Effector CD4-positive, alpha-beta T cell (primary cell): ENCODE measurements around the gene REEP6.

Source experiments
- DNase-seq: peaks from one replicate; pipeline ENCODE4 v3.0.0-alpha.2; 2020

The REEP6 gene

DNA sequence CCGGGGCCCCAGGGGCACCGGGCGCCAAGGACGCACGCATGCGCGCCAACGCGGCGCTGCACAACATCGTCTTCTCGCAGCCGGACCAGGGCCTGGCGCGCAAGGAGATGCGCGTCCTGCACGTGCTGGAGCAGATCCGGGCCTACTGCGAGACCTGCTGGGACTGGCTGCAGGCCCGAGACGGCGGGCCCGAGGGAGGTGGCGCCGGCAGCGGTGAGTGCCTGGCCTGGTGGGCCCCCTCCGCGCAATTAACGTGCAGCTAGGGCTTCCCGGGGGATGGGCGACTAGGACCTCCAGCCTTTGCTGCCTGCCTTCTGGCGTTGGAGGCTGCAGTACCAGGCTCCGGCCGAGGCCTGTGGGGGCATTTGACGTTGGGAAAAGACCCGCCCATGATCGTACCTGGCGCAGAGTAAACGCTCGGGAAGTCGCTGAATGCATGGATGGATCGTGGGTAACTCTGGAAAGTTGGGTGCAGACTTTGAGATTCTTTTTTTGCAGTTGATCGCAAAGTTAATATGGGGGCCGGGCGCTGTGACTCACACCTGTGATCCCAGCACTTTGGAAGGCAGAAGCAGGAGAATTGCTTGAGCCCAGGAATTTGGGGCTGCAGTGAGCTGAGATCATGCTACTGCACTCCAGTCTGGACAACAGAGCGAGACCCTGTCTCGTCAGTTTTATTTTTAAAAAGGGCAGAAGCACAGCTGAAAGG is 33.8 kb upstream of the REEP6 start:
- DNase-seq = no peak

DNA sequence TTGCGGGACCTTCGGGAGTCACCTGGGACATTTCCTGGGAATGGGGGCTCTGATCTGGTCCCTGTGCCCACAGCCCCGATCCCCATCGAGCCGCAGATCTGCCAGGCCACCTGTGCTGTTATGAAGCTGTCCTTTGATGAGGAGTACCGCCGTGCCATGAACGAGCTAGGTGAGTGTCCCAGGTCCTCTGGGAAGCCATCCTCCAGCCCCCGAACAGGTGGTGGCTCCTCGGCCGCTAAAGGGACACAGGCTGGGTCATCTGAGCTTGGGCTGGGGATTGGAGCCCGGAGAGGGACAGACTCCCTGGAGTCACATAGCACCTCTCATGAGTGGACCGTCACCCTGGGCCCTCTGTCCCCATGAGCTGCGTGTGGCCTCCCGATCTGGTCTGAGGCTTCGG is 33.1 kb upstream of the REEP6 start:
- no peak for DNase-seq

DNA sequence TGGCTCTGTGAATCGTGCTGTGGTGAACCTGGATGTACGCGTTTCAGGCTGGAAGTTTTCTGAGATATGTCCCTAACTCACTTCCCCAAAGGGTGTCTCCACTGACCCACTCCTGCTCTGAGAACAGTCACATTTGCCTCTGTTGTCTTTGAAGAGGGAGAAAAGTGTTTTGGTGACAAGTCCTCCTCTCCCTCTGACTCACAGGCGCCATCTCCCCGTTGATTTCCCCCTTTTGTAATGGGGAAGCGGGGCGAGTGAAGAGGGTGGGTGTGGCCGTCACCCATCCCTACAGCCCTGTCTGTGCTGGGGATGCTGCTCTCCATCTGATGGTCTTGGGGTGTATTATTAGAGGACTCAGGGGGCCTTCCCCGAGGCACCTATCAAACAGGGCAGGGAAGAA is 31.5 kb upstream of the REEP6 start:
- DNase-seq = no peak

DNA sequence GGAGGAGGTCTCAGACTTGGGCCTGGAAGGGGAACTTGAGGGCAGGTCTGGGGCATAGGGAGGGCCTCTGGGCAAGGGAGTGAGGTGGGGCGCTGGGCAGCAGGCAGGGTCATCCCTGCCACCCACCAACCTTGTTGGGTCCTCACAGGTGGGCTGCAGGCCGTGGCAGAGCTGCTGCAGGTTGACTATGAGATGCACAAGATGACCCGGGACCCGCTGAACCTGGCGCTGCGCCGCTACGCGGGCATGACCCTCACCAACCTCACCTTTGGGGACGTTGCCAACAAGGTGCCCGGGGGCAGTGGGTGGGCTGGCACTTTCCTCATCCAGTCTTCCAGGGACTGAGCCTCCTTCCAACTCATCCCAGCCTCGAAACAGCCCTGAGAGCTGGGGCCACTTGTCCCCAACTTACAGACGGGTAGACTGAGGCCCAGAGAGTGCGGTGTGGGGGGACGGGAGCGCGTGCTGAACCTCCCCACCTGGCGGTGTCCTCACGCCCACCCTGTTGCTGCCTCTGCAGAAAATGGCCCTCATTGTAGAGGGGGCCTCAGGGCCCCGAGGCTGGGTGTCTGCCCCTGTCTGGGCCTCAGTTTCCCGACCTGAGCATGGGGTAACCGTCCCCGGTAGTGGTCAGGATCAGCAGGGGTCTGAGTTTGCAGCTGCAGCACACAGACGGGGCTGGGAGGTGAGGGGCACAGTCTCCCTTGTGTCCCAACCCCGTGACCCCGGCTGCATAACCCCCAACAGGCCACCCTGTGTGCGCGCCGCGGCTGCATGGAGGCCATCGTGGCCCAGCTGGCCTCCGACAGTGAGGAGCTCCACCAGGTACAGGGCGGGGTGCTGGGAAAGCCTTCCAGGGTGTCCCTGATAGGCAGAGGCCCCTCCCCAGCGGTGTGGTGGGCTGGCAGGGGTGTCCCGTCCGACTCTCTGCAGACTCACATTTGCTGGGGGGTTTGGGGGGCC is 30.7 kb upstream of the REEP6 start:
- no peak for DNase-seq

DNA sequence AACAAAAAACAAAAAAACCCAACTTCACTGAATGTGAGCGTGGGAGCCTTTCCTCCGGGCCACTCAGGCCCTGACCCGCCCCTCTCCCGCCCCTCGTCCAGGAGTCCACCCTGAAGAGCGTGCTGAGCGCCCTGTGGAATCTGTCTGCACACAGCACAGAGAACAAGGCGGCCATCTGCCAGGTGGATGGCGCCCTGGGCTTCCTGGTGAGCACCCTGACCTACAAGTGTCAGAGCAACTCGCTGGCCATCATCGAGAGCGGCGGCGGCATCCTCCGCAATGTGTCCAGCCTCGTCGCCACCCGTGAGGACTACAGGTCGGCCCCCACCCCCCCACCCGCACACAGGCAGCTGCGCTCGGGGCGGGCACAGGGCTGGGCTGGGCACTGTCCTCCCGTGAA is 29.1 kb upstream of the REEP6 start:
- DNase-seq = no peak

DNA sequence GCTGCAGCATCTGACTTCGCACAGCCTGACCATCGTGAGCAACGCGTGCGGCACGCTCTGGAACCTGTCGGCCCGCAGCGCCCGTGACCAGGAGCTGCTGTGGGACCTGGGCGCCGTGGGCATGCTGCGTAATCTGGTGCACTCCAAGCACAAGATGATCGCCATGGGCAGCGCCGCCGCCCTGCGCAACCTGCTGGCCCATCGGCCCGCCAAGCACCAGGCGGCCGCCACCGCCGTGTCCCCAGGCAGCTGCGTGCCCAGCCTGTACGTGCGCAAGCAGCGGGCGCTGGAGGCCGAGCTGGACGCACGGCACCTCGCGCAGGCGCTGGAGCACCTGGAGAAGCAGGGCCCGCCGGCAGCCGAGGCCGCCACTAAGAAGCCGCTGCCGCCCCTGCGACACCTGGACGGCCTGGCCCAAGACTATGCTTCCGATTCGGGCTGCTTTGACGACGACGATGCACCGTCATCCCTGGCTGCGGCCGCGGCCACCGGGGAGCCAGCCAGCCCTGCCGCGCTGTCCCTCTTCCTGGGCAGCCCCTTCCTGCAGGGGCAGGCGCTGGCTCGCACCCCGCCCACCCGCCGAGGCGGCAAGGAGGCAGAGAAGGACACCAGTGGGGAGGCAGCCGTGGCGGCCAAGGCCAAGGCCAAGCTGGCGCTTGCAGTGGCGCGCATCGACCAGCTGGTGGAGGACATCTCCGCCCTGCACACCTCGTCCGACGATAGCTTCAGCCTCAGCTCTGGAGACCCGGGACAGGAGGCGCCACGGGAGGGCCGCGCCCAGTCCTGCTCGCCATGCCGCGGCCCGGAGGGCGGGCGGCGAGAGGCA is 25.6 kb upstream of the REEP6 start:
- no peak for DNase-seq

DNA sequence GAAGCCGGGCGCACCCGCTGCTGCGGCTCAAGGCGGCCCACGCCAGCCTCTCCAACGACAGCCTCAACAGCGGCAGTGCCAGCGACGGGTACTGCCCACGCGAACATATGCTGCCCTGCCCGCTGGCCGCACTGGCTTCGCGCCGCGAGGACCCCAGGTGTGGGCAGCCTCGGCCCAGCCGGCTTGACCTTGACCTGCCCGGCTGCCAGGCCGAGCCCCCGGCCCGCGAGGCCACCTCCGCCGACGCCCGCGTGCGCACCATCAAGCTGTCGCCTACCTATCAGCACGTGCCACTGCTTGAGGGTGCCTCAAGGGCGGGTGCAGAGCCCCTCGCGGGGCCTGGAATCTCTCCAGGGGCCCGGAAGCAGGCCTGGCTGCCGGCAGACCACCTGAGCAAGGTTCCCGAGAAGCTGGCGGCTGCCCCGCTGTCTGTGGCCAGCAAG is 24.9 kb upstream of the REEP6 start:
- no peak for DNase-seq

DNA sequence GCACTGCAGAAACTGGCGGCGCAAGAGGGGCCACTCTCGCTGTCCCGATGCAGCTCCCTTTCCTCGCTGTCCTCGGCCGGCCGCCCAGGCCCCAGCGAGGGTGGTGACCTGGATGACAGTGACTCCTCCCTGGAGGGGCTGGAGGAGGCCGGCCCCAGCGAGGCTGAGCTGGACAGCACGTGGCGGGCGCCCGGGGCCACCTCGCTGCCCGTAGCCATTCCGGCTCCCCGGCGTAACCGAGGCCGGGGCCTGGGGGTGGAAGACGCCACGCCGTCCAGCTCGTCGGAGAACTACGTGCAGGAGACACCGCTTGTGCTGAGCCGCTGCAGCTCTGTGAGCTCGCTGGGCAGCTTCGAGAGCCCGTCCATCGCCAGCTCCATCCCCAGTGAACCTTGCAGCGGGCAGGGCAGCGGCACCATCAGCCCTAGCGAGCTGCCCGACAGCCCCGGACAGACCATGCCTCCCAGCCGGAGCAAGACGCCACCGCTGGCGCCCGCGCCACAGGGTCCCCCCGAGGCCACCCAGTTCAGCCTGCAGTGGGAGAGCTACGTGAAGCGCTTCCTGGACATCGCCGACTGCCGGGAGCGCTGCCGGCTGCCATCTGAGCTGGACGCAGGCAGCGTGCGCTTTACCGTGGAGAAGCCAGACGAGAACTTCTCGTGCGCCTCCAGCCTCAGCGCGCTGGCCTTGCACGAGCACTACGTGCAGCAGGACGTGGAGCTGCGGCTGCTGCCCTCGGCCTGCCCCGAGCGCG is 24.3 kb upstream of the REEP6 start:
- no peak for DNase-seq

DNA sequence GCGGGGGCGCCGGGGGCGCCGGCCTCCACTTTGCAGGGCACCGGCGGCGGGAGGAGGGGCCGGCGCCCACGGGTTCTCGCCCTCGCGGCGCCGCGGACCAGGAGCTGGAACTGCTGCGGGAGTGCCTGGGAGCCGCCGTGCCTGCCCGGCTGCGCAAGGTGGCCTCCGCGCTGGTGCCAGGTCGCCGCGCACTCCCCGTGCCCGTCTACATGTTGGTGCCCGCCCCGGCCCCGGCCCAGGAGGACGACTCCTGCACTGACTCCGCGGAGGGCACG is 23.8 kb upstream of the REEP6 start:
- DNase-seq = no peak

DNA sequence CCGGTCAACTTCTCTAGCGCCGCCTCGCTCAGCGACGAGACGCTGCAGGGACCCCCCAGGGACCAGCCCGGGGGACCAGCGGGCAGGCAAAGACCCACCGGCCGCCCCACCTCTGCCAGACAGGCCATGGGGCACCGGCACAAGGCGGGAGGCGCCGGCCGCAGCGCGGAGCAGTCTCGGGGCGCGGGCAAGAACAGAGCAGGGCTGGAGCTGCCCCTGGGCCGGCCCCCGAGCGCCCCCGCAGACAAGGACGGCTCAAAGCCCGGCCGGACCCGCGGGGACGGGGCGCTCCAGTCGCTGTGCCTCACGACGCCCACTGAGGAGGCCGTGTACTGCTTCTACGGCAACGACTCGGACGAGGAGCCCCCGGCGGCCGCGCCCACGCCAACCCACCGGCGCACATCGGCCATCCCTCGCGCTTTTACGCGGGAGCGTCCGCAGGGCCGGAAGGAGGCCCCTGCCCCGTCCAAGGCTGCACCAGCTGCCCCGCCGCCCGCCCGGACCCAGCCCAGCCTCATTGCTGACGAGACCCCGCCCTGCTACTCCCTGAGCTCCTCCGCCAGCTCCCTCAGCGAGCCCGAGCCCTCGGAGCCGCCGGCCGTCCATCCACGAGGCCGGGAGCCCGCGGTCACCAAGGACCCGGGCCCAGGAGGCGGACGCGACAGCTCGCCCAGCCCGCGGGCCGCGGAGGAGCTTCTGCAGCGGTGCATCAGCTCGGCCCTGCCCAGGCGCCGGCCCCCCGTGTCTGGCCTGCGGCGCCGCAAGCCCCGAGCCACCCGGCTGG is 23.3 kb upstream of the REEP6 start:
- DNase-seq = no peak

DNA sequence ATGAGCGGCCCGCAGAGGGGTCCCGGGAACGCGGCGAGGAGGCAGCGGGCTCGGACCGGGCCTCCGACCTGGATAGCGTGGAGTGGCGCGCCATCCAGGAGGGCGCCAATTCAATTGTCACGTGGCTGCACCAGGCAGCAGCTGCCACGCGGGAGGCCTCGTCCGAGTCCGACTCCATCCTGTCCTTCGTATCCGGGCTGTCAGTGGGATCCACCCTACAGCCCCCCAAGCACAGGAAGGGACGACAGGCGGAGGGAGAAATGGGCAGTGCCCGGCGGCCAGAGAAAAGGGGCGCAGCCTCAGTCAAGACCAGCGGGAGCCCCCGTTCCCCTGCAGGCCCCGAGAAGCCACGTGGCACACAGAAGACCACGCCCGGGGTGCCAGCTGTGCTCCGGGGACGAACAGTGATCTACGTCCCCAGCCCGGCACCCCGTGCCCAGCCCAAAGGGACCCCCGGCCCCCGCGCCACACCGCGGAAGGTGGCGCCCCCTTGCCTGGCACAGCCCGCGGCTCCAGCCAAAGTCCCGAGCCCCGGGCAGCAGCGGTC is 22.6 kb upstream of the REEP6 start:
- DNase-seq = no peak

DNA sequence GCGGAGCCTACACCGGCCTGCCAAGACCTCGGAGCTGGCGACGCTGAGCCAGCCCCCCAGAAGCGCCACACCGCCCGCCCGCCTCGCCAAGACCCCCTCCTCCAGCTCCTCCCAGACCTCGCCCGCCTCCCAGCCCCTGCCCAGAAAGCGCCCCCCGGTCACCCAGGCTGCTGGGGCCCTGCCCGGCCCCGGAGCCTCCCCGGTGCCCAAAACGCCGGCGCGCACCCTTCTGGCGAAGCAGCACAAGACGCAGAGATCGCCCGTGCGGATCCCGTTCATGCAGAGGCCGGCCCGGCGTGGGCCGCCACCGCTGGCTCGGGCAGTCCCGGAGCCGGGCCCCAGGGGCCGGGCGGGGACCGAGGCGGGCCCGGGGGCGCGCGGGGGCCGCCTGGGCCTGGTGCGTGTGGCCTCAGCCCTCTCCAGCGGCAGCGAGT is 22.1 kb upstream of the REEP6 start:
- DNase-seq = no peak

DNA sequence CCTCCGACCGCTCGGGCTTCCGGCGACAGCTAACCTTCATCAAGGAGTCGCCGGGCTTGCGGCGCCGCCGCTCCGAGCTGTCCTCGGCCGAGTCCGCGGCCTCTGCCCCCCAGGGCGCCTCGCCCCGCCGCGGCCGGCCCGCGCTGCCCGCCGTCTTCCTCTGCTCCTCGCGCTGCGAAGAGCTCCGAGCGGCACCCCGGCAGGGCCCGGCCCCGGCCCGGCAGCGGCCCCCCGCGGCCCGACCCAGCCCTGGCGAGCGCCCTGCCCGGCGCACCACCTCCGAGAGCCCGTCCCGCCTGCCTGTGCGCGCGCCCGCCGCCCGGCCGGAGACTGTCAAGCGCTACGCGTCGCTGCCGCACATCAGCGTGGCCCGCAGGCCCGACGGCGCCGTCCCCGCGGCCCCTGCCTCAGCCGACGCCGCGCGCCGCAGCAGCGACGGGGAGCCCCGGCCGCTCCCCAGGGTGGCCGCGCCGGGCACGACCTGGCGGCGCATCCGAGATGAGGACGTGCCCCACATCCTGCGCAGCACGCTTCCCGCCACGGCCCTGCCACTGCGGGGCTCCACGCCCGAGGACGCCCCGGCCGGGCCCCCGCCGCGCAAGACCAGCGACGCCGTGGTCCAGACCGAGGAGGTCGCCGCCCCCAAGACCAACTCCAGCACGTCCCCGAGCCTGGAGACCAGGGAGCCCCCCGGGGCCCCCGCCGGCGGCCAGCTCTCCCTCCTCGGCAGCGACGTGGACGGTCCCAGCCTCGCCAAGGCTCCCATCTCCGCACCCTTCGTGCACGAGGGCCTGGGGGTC is 21.5 kb upstream of the REEP6 start:
- DNase-seq = no peak

DNA sequence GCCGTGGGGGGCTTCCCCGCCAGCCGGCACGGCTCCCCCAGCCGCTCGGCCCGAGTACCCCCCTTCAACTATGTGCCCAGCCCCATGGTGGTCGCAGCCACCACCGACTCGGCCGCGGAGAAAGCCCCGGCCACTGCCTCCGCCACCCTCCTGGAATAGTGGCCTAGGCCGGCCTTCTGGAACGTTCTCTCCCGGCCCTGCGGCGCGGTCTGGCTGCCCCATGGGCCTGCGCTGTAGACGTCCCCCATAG is 21.0 kb upstream of the REEP6 start:
- no peak for DNase-seq

DNA sequence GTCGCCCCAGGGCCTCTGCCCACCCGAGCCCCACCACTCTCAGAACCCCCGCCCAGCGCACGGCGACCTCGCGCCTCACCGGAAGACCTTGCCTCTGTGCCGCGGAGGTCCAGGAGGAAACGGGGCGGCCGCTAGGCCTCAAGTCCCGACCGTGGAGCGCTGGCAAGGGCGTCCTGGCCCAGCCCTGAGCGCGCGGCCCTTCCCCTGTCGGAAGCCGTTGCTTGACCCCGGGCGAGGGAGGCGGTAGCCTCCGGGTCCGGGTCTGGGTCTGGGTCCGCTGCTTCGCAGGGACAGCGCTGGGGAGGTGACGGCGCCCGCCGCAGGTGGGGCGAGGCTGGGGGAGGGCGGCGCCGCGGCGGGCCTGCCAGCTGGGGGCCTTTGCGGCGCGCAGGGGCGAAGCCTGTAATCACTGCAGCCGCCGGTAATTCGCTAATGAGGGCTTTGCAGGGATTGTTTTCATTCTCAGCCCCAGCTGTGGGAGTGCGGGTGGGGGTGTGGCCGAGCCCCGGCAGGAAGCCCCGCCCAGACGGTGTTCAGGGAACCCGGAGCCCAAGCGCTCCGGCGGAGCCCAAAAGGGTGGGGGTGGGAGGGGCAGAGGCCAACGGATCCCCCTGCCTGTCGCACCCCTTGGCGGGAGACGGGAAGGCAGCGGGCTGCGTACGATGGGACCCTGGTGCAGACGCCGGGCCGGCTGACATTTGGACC is 20.5 kb upstream of the REEP6 start:
- DNase-seq = peak; percentile 57

DNA sequence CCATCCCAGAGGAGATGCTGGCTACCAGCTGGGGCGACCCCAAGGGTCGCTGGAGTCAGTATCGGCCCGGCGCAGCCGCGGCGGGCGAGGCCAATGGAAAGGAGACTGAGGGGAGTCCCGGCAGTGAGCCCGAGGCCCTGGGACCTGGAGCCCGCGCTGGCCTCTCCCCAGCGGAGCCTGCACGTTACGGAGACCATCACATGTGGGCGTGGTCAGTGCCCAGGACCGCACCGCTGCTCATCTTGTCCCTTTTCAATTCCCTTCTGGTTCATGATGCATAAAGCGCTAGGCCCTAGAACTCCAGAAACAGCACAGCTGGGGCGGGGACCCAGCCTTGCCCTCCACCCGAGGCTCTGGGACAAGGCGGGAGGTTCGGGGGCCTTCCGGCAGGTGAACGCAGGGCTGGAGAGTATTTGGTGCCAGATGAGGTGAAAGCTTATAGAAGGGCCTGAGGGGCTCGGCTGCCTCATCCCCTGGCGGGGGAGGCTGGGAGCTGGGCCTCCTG is 19.9 kb upstream of the REEP6 start:
- no peak for DNase-seq

DNA sequence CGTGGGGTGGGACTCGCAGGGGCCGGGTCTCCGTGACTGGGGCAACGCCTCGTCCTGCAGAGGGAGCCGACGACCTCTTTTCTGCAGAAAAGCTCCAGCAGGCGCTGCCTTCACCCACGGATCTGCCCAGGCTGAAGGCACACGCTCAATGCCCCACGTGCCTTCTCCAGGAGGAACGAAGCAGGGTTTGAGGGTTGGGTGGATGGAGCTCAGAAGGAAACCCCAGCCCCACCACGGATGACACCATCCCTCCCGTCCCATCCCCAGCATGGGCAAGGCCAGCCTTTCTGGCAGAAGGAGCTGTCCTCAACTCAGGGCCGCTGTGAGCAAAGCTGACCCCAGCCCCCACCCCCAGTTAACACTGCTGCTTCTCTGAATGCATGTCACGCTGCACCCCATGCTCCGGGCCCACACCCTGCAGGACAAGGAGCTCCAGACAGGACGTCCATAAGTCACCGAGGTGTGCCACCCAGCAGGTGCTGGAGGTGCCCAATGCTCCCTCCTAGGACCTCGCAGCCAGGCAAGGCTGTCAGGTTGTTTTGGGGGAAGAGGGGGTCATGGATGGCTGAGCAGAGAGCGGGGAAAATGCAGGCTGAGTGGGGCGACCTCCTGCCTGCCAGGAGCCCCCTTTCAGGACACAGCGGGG is 19.3 kb upstream of the REEP6 start:
- DNase-seq = no peak

DNA sequence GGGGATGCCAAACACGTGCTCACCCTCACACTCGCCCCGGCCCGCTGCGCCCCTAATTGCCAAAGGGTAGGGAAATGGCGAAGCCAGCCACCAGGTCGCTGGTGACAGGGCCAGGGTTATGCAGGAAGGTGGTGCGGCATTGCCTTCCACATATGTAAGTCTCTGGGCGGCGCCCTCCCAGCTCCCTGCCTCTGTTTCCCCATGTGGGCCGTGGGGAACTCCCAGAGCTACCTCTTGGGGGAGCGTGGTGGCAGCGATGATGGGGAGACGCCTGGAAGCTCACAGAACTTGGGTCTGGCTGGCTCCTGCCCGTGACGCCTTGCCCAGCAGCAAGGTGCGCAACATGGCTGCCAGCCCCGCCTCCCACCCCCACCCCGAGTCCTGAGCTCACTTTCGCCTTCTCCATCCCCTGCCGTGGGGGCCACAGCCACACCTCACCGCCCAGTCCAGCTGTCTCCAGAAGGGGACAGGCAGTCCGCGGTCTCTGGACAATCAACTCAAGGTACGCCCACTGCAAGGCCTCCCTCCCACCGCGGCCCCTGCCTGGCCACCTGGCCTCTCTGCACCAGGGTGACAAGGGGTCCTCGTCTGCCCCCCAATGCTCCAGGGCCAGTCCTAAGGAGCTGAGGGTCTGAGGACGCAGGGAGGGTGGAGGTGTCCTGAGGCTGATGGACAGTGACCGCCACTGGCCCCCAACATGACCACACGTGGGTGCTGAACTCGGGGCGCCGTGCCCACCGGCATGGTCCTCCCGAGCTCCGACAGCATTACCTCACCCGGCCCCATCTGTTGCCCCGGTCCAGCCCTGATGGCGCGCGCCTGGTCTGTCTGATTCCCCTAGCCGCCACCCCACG is 18.5 kb upstream of the REEP6 start:
- no peak for DNase-seq
